DOHH2 (cell line): ENCODE results near the gene S100A8.

ENCODE experiments used
- EZH2phosphoT487 ChIP-seq: fragments of 200-600 bp; sonication (generic); IDR thresholded peaks from 2 replicates; pipeline ENCODE4 v1.6.1; 2017; ENCODE audit warnings: borderline replicate concordance, mild to moderate bottlenecking, antibody characterized with exemption, low read length, moderate library complexity, mixed read lengths
- TF ChIP-seq, protein P1 (sequence below): fragments of 200-600 bp; sonication (generic); IDR thresholded peaks from one replicate; pipeline ENCODE4 v1.5.1; 2014; ENCODE audit warnings: antibody characterized with exemption, mild to moderate bottlenecking, low read depth, low read length; ENCODE audit not compliant: poor library complexity, severe bottlenecking

DNA sequence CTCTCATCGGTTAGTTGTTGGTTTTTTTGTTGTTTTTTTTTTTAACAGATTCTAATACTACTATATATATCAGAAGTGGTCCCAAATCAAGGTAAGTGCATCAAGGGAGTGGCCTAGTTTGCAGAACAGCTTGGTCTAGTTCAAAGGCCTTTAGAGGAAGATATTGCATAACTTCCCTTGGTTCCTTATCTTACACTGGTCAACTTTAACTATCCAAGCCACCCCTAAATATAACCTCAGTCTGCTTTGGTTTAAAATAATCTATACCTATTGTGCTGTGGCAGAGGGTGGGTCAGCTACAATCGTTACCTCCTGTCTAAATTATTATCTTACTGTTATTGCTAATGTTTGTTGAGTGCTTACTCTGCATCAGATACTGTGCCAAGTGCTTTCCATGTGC lies 22.4 kb downstream of the S100A8 start:
- TF ChIP-seq, protein P1, sequence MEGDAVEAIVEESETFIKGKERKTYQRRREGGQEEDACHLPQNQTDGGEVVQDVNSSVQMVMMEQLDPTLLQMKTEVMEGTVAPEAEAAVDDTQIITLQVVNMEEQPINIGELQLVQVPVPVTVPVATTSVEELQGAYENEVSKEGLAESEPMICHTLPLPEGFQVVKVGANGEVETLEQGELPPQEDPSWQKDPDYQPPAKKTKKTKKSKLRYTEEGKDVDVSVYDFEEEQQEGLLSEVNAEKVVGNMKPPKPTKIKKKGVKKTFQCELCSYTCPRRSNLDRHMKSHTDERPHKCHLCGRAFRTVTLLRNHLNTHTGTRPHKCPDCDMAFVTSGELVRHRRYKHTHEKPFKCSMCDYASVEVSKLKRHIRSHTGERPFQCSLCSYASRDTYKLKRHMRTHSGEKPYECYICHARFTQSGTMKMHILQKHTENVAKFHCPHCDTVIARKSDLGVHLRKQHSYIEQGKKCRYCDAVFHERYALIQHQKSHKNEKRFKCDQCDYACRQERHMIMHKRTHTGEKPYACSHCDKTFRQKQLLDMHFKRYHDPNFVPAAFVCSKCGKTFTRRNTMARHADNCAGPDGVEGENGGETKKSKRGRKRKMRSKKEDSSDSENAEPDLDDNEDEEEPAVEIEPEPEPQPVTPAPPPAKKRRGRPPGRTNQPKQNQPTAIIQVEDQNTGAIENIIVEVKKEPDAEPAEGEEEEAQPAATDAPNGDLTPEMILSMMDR = no peak
- TF ChIP-seq EZH2phosphoT487 = no peak
